ENCODE results near the gene HIVEP3.

DNA sequence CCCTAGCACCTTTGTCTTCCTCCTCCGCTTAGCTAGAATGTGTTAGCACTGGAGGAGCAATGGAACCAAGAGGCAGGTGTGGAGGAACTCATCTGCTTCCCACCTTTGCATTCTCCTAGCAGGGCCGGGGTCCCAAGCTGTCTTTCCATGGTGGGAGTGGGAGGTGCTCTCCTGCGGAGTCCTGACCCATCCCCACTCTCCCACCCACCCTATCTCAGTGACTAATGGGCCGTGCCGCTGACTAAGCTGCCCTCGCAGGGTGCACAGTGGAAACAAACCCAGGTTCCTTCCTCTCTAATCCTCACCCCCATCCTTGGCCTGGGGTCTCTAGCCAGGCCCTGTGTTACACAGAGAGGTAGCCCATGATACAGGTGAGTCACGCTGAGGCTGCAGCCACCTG, 177.5 kb downstream of the HIVEP3 start:
- TF ChIP-seq, protein P1, sequence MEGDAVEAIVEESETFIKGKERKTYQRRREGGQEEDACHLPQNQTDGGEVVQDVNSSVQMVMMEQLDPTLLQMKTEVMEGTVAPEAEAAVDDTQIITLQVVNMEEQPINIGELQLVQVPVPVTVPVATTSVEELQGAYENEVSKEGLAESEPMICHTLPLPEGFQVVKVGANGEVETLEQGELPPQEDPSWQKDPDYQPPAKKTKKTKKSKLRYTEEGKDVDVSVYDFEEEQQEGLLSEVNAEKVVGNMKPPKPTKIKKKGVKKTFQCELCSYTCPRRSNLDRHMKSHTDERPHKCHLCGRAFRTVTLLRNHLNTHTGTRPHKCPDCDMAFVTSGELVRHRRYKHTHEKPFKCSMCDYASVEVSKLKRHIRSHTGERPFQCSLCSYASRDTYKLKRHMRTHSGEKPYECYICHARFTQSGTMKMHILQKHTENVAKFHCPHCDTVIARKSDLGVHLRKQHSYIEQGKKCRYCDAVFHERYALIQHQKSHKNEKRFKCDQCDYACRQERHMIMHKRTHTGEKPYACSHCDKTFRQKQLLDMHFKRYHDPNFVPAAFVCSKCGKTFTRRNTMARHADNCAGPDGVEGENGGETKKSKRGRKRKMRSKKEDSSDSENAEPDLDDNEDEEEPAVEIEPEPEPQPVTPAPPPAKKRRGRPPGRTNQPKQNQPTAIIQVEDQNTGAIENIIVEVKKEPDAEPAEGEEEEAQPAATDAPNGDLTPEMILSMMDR (IDR thresholded peaks at IDR 0.05; ENCODE audit: poor library complexity): no peak
- TF ChIP-seq EZH2 (IDR thresholded peaks at IDR 0.05; ENCODE audit: borderline replicate concordance): no peak
- TF ChIP-seq EZH2phosphoT487 (IDR thresholded peaks at IDR 0.05; ENCODE audit: low read depth, severe bottlenecking, unreplicated experiment): no peak
